OCI-LY1 (cell line): ENCODE data around the gene CARMIL1.

Experiments
- EZH2 ChIP-seq: fragments of 200-600 bp; sonication (generic), shearing (Covaris generic); IDR thresholded peaks from 2 replicates; pipeline ENCODE4 v1.8.0; 2017; ENCODE audit warnings: borderline replicate concordance, mixed run types, mild to moderate bottlenecking, antibody characterized with exemption, low read length, moderate library complexity, mixed read lengths
- TF ChIP-seq, protein P1 (sequence below): fragments of 200-600 bp; sonication (generic), shearing (Covaris generic); IDR thresholded peaks from 2 replicates; pipeline ENCODE4 v1.5.1; 2017; ENCODE audit warnings: mild to moderate bottlenecking, antibody characterized with exemption, low read length, moderate library complexity, mixed read lengths

DNA sequence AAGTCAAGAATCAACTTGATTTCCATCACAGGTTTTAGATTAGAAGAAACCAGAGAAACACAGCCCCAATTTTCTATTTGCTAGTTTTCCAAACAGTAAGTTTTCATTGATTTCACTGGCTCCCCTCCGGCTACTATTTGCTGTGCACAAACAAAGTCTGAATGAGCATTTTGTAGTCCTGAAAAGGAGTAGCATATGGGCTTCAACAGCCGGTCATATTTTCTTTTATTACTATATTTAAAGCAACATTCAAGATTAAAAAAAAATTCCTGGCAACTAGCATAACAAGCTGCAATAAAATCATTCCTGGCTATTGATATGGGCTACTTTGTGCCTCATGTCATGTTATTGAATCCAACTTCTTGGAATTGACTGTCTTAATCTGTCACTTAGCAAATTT, 48.3 kb downstream of the CARMIL1 start:
- TF ChIP-seq, protein P1, sequence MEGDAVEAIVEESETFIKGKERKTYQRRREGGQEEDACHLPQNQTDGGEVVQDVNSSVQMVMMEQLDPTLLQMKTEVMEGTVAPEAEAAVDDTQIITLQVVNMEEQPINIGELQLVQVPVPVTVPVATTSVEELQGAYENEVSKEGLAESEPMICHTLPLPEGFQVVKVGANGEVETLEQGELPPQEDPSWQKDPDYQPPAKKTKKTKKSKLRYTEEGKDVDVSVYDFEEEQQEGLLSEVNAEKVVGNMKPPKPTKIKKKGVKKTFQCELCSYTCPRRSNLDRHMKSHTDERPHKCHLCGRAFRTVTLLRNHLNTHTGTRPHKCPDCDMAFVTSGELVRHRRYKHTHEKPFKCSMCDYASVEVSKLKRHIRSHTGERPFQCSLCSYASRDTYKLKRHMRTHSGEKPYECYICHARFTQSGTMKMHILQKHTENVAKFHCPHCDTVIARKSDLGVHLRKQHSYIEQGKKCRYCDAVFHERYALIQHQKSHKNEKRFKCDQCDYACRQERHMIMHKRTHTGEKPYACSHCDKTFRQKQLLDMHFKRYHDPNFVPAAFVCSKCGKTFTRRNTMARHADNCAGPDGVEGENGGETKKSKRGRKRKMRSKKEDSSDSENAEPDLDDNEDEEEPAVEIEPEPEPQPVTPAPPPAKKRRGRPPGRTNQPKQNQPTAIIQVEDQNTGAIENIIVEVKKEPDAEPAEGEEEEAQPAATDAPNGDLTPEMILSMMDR: no peak
- TF ChIP-seq EZH2: no peak
